ENCODE results near the gene FBP2.

The FBP2 gene

DNA sequence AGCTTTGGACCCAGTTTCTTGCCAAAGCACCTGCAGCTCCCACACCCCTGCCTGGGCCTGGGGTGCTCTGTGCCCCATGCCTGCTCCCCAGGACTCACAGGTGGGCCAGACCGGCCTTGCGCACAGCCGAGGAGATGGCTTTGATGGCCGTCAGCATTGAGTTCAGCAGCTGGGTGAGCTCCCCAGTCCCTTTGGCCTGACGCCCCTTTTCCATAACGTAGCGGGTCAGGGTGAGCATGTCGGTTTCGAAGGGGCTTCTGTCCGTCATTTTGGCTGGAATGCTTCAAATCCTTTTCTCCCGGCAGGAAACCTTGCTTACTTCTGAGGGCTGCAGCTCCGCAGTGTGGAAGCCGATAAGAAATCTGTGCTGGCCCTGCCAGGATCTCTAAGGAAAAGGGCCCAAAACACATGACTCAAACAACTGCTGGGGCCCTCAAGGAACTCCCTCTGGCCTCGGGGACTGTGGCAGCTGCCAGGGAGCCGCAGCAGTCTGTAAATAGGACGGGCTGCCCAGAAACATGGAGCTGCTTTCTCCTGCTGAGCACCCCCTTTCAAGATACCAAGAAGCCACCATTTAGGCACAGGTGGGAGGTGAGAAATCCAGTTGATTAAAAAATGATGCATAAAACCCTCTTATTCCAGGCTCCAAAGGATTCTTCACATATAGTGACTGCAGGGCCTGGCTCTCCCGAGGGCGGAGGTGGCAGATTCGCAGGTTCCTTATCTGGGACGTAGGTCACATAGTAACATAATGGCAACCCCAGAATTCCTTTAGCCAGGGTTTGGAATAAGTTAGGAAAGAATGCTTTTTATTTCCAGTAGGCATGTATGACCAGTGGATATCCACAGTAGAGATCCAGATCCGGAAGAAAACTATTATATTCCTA is at the start of gene FBP2:
FBP2 (minus strand) TSS at position 366 of the 887 bp plus-strand sequence; CDS start at position 268, 98 bp downstream.
- no peak for DNase-seq

DNA sequence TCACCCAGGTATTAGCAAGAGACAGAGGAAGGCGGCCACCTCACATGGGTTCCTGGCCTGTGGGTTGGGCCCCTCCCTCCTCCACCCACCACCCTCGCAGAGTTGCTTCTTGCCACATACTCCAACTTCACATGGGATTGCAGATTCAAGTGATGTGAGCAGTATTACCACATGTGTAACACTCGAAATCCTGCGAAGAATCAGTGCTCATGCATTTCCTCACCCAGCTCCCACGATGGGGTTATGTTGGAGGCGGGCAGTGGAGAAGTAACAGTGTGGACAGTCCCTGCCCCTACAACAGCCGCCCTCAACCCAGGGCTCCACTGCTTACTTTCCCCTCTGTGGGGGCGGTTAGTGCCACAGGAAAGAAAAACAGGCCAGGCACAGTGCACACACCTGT is 49.6 kb upstream of the FBP2 start:
- no peak for DNase-seq

DNA sequence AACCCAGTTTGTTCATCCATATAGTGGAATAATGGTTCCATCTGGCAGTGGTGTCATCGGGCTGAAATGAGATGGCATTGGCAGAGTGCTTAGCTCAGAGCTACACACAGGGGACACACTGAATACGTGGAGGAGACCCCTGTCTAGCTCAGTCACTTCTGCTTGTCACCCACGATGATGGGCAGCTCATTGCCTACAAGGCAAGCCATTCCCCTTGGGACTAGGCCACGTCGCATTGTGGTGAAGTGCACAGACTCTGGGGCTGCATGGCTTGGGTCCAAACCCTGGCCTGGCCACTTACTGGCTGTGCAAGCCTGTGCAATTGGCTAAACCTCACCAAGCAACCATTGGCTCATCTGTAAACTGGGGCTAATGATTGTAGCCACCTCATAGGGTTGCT is 48.9 kb upstream of the FBP2 start:
- DNase-seq, result no peak

DNA sequence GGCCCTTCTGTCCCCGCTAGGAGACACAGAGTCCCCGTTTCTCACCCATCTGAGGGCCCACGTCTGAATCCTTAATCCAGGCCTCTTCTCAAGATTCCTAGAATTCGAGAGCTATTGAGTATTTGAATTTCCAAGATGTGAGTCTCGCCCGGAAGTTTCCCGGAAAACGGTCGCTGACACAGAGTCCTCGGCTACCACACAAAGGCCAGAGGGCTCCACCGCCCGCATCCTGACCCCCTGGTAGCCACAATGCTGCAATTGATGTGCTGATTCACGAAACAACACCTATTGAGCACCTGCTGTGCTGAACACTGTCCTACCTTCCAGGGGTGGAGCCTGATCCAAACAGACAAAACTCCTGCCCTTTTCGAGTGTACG is 46.4 kb upstream of the FBP2 start:
- no peak for DNase-seq

DNA sequence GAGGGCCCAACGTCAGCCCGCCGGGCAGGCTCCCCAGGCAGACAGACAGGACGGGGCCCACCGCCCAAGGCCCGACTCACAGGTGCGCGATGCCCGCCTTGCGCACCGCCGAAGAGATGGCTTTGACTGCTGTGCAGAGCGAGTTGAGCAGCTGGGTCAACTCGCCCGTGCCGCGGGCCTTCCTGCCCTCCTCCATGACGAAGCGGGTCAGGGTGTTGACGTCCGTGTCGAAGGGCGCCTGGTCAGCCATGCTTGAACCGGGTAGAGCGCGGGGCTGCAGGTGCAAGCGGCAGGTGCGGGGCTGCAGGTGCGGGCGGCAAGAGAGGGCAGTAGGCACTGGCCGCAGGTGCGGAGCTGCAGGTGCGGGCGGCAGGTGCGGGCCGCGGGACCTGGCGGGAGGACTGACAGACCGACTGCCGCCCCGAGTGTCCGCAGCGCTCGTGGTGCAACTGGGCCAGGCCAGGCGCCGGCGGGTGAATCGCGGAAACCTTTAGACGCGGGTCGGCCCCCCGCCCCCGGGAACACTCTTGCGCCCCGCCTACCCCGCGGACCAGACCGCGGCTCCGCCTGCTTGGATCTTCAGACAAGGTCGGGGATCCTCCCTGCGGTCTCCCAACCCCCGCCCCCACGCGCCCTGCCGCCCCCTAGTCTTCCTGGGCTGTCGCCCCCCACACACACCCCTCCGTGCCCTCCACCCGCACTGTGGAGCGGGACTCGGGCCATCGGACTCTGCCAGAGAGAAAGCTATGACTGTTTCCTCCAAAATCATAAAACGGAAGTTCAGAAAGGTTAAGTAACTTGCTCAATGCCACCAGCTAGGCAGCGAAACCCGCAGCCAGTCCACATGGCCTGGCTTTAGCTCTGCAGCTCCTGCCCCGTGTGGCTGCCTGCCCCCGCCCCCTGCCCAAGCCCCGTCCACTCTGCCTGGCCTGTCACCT is 45.7 kb upstream of the FBP2 start, which contains the start of gene FBP1:
FBP1 (minus strand) TSS at position 458 of the 938 bp plus-strand sequence; CDS start at position 250, 208 bp downstream.
- peak in 1 of 2 donors; percentile 13 for DNase-seq

DNA sequence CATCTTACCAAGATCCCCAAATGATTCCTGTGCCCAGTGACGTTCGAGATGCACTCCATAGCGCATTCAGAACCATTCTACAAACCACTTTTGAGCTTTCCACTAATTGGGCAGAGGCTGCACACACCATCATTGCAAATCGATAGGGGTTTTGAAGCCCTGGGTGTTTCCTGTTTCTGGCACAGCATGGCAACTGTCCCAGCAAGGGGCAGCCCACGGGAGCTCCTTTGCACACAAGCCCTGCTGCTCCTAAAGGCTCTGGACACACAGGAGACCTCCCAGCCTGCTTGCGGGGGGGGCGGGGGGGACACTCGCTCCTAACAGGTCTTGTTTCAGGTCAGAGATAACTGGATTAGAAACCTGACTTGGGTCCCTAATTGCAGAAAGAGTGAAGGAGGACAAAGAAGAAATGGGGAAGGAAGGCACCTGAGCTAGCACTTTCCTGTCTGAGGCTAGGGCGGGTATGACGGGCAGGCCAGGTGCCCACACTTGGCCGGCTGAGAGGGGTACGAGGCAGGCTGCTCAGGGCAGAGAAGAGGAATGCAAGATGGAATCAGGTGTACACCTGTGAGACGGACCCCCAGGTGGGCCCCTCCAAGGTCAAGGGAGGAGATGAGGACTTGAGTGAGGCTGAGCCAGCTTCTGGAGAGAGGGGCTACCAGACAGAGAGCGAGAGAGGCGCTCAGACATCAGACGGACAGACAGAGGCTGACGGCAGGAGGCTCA is 44.9 kb upstream of the FBP2 start:
- no peak for DNase-seq

DNA sequence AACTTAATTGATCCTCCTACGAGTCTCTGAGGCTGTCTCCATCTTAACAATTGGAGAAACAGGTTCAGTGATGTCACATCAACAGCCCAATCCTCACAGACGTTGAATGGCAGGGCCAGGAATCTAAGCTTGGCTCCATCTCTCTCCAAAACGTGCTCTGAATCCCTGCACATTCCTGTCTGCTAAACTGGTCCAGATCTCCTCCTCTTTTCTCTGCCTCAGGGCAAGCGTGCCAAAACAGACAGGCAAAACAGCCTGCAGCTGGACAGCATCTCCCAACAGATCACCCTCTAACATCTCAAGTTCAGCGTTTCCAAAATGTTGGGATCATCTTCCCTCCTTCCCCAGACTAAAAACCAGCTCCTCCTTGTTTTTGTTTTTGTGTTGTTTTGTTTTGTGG is 39.1 kb upstream of the FBP2 start:
- DNase-seq, result no peak

DNA sequence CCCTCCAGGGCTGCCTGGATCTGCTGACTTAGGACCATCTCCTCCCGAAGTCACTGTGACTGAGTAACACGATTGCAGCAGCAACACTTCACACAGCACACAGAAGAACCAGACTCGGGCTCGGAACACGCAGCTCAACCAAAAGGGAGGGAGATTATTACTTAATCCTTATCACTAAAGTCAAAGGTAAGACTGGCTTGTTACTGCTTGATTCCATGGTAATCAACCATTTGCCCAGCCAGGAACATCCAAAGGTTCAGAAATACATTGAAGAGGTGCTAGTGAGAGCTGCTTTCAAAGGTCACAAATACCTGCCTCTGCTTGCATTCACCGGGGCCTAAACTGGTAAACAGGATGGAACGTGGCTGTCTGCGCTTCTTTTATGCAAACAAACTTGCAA is 38.0 kb upstream of the FBP2 start:
- DNase-seq, result no peak

DNA sequence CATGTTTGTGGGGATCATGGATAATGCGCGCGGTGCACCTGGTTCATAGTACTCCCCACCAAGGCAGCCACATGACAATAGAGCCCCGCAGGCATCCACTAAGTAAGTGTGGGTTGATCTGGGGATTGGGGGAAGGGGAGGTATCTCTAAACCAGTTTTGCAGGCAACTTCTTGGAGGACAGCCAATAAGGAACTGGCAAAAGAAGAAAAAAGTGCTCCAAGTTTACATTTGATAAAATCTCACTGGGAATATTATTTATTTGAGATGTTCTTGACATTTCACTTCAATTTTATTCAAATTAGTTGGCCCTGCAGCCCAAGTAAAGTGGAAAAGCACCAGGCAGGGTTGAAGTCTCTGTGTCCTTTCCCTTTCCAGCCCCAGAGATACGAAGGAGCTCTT is 37.2 kb upstream of the FBP2 start:
- no peak for DNase-seq

DNA sequence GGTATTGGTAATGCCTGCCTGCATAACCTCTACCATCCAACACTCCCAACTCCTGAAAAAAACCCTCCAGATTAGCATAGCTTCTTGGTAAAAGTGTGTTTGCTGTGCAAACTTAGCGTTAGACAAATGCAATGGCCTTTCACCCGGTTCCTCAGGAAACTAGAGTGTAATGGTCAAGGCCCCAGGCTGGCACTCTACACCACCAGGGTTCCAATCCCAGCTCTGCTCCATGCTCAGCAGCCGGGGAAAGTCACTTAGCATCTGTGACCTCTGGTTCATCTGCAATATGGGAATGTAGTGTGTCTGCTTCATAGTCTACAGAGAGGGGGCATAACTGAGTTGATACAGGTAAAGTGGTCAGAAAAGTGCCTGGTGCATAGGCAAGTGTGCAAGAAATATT is 36.7 kb upstream of the FBP2 start:
- DNase-seq, result no peak

DNA sequence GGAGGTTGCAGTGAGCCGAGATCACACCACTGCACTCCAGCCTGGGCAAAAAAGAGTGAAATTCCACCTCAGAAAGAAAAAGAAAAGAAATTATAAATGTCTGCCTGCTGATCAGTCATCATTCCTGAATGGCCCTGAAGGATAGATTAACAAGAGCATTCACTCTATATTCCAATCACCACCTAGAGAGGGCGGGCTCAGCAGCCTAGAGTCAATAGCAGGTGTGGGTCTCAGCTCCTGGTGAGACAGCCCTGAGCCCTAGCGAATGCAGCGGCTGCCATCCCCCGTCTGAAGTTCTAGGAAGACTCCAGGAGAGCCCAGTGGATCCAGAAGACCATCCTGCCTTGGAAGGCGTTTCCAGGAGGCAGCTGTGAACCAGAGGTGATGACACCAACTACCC is 33.7 kb upstream of the FBP2 start:
- no peak for DNase-seq

DNA sequence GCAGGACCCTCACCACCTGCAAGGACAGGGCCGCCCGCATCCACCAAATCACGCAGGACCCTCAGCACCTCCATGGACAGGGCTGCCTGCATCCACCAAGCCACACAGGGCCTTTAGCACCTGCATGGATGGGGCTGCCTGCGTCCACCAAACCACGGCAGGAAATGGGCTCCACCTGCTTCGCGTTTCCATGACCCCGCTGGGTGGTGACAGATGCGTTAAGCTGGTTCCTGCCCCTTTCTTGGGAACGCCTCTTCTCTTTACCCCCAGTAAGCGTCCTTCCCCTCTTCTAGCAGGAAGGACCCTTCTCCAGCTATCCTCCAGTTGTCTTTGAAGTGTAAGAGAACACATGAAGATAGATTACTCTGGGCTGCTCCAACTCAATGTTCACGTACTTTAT is 32.2 kb upstream of the FBP2 start:
- no peak for DNase-seq

DNA sequence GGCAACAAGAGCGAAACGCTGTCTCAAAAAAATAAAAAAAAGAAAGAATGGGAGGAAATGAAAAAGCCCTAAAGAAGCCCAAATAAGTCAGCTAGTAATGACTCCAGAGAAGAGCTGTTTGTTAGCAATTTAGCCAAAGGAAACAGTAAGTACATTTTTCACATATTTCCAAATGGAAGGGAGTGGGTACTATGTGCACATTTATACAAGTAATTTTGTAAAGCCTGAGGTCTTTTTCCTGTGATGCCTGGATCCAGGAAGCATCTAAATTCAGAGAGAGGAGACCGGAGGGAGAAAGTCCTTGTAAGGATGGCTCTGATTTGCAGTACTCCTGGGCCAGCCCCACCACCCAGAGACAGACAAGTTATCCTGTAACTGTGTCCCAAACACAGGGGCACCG is 31.0 kb upstream of the FBP2 start:
- no peak for DNase-seq

DNA sequence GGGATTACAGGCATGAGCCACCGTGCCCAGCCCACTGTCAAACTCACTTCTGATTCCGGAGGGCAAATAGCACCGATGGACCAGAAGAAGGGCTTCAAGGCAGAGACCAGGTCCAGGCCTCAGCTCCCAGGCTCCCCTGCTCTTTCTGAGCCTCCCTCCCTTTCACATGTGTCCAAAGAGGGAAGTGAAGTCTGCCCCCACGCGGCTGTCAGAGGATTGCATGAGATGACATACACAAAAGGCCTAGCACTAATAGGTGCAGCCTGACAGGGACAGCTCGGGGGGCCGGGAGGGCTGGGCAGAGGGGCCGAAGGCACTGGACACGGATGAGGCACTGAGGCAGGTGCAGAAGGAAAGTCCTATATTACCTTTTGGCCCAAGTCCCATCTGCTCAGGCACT is 29.6 kb upstream of the FBP2 start:
- DNase-seq, result no peak

DNA sequence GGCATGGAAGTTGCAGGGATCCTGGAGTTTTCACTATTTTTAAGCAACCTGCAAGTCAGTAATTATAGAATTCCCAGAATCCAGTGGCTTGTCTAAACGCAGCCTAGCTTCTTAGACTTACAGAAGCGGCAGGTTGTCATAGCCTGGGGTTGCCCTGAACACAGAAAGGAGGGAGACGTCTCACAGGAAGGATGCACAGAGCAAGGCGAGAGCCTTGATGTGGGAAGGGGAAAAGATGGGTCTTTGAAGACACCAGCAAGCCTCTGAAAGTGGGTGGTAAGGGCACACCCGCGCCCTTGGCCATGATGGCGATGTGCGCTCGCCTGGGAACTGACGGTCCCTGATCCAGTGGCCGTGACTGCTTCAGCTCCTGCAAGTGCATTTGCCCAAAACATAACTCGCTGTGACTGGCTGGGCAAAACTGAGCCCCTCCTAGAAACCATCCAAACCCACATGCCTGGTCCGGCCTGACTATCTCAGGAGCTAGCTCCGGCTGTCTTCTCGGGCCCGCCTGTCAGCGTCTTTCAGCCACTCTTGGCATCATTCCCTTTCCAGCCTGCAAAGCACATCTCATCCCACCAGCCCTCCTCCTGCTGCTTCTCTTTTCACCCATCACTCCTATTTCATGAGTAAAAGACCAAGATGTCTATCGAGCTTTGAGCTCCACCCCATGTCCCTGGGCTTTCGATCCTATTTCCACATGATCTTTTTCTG is 28.6 kb upstream of the FBP2 start:
- DNase-seq, result no peak

DNA sequence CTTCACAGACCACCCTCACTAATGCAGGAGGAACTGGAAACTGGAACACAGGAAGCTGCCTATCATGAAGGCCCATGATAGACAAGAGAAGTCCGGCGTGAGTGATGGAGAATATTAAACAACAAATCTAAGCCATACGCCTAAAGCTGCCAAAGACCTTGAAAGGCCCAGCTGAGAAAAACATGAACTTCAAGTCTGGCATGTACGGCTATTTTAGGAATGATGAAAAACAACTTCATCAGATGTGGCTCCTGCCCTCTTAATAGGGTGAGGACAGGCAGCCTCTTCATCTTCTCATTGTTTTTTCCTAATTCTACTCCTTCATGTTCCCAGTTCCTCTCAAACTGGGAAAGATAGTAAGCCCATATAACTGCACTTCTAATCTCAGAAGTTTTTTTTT is 25.4 kb upstream of the FBP2 start:
- DNase-seq, result no peak

DNA sequence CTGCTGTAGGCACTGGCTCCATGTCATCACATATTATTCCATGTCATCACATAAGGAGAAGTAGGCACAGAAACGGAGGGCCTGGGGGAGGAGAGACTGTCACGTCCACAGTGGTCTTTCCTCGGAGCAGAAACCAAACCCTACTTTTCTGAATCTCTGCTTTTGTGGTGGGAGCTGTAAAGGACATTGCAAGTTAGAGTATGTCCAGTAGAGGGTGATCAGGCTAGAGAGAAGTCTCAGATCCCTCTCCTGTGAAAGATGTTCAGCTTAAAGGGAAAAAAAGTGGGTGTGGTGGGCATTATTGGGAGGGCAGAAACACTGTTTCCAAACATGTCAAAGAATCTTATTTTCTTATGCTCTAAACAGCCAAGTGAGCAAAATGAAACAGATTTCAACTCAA is 19.4 kb upstream of the FBP2 start:
- DNase-seq, result no peak

DNA sequence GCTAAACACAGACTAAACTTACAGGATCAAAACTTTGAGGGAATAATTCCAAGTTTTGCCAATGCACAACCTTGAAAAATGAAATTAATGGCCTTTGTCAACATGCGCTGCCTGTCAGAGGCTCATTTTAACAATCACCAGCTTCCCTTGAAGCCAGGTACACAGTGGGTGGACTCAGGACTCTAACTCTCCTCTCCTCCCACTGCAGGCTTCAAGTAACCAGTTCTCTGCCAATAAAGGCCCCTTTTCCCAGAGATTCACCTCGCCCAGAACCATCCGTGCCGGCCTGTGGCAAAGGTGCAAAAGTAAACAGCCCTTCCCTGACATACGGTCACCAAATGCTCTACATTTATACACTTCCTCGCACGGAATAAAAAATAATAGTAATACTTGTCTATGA is 18.4 kb upstream of the FBP2 start:
- no peak for DNase-seq

DNA sequence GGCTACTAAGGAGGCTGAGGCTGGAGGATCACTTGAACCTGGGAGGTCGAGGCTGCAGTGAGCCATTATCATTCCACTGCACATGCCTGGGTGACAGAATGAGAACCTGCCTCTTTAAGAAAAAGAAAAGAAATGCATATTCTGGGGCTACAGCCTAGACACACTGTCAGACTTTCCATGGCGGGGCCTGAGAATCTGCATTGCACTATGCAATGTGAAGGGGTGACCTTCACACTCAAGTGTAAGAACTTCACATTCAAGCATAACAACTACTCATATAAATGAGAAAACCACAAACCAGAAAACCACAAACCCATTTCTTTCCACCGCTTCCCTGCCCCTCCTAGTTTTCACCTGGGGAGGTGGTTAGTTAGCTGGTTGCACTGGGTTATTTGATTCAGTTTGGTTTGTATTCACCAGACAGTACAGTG is 18.0 kb upstream of the FBP2 start:
- no peak for DNase-seq

DNA sequence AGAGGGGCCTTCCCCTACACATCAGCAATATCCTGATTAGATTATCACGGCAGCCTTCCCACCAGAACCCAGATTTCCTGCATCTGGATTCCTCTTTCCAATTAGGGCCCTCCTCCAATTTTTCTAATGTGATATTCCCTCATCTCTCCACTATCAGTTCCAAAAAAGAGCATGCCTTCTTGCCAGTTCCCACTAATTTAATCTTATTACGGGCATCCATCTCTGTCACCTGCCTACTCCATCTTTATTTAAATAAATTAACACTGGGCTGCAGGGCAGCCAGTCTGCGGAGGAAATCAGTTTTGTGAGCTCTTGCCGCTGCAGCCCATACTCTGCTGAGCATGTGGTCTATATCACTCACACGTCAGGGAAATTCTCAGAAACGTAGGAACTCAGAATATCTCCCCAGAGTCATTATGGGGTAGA is 16.6 kb upstream of the FBP2 start:
- DNase-seq, result no peak

DNA sequence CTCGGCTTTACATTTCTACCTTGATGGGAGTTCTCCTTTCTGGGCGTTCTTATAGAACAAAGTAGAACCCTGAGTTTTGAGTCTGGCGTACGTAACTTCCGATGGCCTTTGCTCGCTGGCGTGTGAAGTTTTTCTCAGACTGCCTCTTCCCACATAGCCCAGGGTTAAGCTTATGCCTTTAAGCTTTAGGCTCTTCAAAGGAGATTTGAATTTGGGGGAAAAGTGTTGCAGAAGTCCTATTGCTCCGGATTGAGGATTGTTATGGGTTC is 13.7 kb upstream of the FBP2 start:
- no peak for DNase-seq

DNA sequence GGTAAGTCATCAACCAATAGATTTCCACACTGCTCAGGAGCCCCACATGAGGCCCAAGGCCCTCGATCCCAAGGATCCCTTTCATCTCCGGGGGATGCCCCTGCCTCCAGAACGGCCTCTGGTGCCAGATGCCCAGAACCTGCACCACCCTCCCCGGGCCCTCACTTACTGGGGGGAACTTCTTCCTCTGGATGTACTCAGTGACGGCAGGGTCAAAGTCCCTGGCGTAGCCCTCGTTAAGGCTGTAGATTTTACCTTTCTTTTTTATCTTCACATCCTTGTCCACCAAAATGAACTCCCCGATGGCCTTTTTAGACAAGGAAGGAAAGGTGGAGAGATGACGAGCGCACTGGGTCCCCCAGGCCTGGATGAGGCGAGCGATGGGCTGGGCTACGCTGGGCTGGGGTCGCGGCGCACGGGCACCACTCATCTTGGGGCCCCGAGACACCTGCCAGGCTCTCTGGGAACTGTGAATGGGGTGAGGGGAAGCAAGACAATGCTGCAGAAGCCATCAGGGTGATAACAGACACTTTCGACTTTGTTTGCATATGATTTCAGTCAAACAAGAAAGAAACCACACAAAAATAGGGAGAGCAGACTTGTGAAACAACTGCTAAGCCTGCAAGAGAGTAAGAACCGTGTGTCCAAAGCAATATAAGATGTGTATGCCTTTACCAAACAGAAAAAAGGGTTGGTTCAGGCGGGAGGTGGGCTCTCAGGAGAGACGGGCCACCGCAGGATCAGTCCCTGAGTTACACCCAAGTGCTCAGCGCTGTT is 13.2 kb upstream of the FBP2 start:
- DNase-seq, result no peak
